ENCODE measurements around the gene PTGIS.

PTGIS gene

DNA sequence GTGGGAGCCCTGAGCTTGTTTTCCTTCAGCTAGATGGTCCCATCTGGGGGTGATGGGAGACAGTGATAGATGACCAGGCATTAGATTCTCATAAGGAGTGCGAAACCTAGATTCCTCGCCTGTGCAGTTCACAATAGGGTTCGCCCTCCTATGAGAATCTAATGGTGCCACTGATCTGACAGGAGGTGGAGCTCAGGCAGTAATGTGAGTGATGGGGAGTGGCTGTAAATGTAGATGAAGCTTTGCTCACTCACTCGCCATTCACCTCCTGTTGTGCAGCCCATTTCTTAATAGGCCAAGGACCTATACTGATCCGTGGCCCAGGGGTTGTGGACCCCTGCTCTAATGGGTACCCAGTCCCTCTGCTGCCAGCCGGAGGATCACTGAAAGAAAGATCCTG is 64.8 kb downstream of the PTGIS start:
- DNase-seq = no peak

DNA sequence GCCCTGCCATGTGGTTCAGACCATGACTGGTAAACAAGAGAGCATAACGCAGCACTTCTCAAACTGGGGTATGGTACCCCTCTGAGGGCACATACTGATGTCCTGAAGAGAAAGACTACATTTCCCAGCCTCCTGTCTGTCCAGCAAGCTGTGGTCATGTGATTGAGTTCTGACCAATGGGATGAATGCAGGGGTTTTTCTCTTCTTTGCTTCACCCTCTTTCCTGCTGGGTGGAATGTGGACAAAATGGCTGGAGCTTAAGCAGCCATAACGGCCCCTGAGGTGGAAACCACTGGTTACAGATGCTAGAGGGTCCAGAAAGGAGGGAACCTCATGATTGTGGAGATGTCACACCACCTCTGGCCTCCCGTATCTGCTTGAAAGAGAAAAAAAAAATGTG is 66.0 kb downstream of the PTGIS start:
- DNase-seq = no peak

DNA sequence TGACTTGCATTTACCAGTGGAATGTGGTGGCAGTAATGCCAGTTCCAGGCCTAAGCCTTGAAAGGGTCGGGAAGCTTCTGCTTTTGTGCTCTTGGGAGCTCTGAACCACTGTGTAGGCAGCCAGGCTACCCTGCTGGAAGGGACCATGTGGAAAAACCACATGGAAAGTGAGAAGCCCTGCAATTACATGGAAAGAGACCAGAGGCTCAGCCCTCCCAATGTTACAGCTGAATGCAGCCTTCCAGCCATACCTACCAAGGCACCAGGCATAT is 70.6 kb downstream of the PTGIS start:
- no peak for DNase-seq

DNA sequence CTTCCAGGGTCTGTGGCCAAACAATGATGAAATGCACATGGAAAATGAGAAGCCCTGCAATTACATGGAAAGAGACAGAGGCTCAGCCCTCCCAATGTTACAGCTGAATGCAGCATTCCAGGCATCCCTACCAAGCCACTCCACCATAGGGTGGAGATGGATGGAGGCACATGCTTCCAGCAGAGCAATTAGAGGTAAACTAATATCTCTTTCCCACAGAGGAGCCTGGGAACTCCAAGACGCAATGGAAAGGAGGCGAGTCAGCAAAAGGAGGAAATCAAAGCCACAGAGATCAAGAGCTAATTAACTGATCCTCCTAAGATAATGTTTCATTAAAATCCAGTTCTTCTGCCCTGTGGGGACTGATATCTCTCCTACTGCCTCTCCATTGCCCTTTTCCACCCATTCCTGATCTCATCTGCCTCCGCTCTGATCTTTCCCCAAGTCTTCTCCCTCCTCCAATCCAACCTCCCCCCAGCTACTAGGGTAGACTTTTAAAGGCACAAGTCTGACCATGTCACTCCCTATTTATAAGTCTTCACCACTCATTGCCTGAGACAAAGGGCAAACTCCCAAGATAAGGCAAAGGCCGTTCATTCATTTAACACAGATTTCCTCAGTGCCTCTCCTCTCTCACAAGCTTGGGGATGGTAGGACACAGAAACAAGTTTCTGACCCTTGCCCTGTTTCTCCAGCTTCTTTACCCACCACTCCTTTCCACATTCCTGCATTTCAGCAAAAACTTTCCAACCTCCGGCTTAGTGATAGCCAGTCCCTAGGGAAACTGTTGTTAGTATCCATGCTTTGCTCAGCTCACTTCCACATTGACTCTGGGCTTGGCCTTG is 71.2 kb downstream of the PTGIS start:
- no peak for DNase-seq

DNA sequence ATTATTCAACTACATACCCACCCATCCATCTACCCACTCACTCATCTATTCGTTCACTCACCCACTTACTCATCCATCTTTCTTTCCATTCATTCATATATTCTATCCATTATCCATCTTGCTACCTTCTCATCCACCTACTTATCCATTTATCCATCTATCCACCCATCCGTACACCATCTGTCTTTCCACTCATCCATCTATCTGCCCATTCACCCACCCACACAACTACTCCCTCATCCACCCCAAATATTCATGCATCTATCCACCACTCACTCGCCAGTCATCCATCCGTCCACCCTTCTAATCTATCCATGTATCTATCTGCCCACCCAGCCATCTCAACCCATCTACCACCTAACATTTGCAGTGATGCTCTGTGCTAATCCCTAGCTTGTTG is 71.9 kb downstream of the PTGIS start:
- DNase-seq = no peak

DNA sequence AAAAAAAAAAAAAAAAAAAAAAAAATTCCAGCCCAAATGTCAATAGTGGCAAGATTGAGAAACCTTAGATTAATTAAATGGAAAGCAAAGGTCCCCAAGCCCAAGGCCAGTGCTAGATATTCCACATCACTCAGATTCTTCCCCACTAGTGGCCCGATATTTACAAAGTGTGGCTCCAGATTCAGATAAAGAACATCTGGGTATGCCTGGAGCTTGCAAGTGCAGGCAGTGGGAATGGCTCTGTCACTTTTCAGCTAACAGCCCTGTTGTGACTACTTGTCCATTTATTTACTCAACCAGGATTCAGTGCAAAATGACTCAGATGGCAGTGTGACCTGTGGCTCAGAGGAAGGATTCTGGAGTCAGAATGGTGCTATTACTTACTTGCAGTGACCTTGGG is 77.2 kb downstream of the PTGIS start:
- no peak for DNase-seq

DNA sequence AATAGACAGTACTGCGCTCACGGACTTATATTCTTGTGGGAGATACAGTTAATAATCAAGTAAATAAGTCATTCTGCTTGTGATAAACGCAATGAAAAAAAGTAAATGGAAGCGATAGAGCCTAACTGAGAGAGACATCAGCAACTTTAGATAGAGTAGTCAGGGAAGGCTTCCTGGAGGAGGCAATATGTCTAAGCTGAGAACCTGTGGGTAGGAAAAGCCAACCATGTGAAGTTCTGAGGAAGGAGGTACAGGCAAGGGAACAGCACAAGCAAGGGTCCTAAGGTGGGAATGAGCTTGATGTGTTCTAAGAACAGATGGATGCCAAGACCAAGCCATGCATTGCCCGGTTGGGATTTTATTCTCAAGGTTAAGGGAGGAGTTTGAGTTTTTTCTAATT is 78.2 kb downstream of the PTGIS start:
- DNase-seq = no peak

DNA sequence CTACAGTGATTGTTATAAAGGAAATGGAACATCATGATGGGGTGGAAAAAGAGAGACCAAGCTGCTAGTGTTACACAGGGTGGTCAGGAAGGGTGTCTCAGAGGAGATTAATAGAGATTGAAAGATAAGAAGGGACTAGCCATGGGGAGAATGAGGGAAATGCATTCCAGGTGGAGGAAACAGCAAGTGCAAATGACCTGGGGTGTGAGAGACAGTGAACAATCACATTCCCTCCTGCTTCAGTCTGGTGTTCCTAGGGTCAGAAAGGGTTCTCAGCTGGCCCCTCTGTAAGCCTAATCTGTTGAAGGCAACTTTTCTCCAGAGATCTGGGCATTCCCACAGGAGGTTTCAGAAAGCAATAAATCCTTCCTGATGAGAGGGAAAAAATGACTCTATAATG is 81.9 kb downstream of the PTGIS start:
- no peak for DNase-seq

DNA sequence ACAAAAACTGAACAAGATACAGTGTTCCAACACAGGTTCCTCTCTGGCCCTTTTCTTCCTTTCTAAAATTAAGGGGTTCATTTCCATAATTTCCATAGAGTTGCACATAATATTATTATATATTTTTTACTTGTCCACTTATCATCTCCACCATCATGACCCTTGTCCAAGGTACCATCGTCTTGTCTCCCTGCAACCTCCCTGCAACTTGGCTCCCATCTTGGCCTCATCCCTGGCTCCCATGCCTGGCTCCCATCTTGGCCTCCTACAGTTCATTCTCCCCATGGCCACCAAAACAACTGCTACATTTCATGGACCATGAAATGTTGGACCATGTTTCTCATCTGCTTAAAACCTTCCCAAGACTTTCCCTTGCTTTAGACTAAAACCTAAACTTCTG is 82.4 kb downstream of the PTGIS start:
- DNase-seq = no peak

DNA sequence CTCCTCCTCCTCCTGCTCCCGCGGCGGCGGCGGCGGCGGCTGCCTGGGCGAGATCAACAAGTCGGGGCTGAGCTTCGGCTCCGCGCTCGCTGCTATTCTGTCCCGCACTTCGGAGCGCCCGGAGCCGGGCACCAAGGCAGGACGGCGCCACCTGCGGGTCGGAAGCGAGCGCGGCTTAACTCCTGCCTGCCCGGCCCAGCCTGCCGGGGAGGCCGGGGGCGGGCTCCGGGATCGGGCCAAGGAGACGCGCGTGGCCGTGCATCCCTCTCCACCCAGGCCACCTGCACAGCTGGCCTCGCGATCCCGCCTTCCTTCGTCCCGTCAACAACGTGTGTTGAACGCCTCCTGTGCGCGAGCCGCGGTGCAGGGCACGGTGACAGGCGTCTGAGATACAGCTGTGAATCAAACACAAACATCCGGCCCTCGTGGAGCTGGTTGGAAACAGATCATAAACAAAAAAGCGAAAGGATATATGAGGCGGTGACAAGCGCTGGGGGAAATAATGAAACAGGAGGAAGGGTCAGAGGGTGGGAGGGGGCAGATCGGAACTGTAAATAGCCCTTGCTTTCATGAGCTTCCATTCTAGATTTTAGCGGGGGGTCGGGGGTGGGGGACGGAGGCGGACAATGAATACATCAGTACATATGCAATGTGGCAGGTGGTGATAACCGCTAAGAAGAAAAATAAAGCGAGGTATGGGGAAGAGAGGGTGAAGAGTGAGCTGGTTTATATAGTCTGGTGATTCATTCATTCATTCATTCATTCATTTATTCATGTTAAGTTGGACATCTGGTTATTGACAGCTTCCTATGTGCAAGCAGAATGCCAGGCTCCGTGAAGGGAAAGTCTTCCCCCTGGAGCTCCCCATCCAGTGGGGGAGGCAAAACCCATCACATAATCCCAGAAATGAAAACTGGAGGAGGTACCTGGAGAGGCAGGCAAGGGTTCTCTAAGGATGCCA is 83.5 kb downstream of the PTGIS start:
- peak in 54 of 58 donors; percentile 32 to 90 (median 61) for DNase-seq

DNA sequence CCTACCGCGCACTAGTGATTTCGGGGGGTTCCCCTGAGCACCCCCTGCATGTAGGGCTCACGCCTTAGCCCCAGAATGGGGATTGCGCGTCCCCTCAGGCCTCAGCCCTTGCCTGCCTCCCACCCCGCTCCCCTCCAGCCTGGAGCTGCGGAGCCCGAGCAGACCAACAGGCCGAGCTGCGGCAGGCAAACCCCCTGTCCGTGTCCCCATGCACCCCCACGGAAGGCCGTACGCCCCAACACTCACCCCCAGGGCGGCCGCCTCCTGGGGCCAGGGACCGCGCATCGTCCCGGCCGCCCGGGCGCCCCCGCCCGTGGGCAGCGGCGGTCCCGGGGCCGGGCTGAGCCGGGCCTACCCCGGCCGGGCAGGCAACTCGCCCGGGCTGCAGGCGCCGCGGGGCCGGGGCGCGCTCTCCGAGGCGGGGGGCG is 84.2 kb downstream of the PTGIS start:
- peak in 2 of 58 donors; percentile 22 to 29 for DNase-seq

DNA sequence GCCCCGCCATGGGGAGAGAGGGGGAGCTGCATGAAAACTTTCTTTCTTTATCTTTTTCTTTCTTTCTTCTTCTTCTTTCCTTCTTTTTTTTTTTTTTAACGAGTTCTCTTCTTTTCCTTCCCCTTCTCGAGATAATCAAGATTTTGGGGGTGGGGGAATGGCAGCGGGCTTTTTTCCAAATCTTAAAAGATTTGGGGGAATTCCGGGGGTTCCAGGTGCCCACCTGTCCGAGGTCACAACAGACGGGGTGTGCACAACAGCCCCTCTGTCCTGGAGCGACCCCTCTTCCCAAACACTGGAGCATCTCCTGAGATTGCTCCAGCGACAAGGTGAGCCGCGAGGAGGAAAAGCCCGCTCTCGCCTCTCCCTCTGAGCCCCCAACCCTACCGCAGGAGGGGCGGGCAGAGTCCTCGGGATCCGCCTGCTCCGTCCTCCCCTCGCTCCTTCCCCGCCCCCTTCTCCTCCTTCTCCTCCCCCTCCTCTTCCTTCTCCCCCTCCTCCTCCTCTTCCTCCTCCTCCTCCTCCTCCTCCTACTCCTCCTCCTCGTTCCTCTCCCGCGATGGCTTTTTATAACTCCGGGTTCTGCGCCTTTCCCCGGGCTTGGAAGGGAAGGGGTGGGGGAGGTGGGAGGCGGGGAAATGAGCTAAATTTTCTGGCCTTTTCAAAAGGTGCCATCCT is 84.8 kb downstream of the PTGIS start:
- DNase-seq = peak in 1 of 58 donors; percentile 13

DNA sequence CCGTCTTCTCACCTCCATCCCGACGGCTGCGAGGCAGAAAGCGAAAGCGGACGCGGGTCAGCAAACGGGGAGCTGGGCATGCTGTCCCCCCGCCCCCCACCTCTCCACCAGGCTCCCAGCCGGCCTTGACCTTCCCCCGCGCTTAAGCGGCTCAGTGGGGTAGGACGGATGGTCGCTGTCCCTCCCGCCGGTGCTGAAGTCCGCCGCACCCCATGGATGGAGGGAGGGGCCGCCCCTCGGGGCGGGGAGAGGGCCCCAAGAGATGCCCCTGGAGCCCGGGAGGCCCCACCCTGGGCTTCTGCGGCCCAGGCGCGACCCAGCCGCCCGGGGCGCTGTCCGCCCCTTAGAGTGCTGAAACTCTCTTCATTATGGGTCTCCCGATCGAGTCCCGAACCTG is 85.3 kb downstream of the PTGIS start, which contains the start of gene KCNB1:
Gene KCNB1, minus strand, starts transcription at position 48 of the 397 bp plus-strand sequence. CDS start 188 bp downstream, outside the sequence.
- peak in 17 of 58 donors; percentile 4 to 39 (median 12) for DNase-seq

DNA sequence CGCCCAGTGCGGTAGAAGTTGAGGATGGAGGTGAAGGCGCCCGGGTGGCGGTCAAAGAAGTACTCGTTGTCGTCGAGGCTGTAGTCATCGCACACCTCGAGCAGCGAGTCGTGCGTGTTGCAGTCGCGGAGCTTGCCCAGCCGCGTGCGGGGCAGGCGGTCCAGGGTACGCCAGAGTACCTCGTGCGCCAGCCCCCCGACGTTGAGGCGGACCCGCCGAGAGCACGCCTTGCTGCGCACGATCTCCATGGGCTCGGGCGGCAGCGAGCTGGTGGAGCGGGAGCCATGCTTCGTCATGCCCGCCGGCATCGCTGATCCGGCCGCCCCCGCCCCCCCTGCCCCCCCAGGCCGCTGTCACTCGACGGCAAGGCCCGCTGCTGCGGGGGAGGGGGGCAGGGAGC is 85.8 kb downstream of the PTGIS start:
- no peak for DNase-seq

DNA sequence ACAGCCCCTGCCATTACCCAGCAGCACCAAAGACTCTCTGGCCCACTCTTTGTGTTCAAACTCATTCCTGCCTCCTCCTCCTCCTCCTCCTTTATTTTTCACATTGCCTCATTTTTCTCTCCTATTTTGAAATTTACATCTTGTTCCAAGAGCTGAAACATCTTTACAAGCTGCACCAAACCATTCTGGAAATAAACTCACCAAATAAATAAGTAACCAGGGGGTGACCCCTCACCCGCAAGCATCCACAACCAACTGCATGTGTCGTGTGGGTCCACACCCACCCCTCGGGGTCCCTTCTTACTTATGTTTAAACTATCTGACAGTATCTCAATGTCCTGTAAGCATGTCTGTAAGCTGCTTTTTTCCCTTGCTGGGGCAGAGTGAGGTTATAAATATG is 86.8 kb downstream of the PTGIS start:
- DNase-seq = no peak

DNA sequence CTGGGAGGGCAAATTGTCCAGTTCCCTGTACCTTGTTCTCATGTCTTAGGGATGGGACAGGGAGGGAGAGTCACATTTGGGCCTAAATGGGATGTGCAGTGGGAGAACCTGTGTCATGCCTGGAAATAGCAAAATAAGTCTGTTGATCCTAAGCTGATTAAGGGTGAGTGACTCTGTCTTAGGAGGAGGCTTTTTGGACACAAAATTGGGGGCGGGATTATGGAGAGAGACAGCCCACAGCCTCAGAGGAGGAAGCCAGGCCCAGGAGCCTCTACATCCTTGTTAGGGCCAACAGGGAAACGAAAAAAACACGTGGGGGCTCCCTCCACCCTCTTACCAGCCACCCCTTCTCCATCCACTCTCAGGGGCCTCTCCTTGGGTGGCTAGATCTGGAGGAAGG is 87.7 kb downstream of the PTGIS start:
- no peak for DNase-seq

DNA sequence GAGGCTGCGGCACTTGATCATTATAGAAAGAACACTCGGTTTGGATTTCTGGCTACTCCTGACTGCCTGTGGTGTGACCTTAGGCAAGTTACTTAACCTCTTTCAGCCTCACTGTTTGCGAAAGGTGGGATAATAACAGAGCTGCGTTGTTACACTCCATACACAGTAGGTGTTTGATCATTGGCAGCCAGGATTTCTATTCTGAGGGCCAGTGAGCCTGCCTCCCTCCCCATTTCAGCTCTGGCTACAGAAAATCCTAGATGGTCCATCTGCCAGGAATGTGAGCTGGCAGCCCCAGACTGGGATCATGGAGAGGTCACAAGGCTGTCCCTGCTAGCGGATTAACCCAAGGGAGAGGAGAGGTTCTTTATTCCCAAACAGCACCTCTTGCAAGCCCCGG is 88.2 kb downstream of the PTGIS start:
- peak in 2 of 58 donors; percentile 8 to 16 for DNase-seq

DNA sequence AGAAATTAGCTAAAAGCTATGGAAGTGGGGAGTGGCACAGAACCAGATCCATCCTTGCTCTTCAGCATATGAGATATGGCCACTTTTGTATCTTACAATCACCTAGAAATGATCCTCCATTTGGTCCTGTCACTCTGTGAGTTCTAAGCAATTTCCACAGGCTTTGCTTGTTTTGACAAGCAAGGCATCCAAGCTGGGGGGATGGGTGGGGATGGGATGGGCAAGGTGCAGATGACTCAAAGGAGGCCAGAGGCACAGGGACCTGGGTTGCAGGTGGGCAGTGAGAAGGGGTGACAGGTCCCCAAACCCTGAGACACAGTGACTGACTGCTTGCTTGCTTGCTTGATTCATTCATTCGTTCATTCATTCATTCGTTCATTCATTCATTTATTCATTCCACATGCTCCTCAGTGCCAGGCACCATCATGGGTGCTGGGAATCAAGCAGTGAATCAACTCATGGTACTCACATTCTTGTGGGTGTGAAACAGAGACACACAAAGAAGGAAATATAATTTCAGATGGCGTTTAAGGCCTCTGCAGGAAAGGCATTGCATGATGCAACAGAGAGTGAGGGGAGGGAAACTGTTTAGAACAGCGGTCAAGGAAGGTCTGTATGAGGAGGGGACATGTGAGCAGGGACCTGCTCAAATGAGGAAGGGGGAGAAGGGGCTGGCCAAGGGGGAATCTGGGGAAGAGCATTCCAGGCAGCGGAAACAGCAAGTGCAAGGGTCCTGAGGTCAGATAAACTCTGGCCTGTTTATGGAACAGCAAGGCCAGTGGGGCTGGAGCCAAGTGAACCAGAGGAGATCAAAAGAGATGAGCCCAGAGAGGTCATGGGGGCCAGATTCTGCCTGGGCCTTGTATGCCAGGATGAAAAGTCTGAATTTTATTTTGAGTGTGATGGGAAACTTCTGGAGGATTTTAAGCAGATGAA is 88.9 kb downstream of the PTGIS start:
- DNase-seq = no peak

DNA sequence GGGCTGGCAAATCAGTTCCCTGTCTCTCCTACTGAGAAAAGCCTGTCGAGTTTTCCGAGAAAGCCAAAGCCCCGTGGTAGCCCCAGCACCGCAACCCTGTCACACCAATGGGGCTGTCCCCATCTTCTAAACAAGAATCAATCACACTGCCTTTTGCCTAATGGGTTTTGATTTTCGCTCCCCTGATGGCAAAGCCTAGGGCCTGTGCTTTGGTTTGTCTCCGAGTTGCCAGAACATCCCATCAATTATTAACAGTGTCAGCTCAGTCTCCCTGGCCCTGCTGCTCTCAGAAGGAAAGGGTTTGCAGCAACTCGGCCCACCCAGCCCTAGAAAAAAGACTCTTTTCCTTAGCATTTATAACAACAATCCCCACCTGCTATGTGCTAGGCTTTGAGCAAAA is 89.7 kb downstream of the PTGIS start:
- DNase-seq = no peak

DNA sequence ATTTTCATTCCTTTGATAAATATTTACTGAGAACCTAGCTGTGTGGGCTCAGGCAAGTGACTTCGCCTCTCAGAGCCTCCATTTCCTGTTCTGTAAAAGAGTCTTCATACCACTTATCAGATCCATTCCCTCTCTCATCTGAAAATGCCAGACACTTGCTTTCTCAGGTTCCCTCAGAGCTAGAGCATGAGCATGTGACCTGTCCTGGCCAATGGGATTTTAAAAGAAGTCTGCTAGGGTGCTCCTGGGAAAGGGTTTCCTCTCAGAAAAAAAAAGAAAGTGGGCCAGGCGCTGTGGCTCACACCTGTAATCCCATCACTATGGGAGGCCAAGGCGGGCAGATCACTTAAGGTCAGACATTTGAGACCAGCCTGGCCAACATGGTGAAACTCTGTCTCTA is 90.7 kb downstream of the PTGIS start:
- DNase-seq = no peak

DNA sequence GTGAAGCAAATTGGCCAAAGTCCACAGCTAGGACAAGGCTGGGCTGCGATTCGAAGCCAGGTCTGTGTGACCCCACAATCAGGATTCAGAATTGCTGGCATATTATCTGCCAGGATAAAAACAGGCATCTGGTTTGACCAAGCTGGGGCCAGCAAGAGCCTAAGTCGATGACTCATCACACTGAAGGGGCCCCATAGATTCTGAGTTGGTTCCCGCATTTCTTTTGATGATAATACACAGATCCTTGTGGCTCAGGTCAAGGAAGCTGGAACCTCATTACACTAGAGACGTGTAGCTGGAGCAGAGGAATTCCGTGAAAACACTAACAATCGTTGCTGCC is 92.0 kb downstream of the PTGIS start:
- DNase-seq = no peak

Data from anterior cingulate cortex (tissue), 58 donors.